Measurements from ENCODE around the gene FAM236A.
"Not testable (repeated sequence)": the region's sequence is repeated elsewhere in the genome, so short reads cannot be mapped to it uniquely, and the experiment has no call there.

FAM236A gene

DNA sequence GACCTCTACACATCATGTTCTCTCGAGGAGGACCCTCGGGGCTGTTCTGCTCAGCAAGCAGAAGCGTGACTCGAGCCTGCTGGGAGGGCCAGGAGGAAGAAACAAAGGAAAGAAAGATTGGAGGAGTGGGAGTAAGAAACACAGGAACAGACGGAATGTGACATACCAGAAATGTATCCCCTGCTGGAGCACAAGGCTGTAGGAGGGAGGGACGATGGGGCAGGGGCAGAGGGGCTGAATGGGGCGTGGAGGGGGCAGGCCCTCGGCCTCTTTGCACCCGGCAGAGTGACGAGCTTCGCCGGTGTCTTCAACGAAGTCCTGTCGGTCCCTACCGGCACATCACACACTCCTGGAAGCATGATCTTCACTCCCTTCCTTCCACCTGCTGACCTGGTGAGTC, at the start of gene FAM236A:
TSS of gene FAM236A (plus strand) at position 301 of the 400 bp plus-strand sequence. CDS start at position 358, 57 bp downstream.
- CTCF ChIA-PET; POLR2A ChIA-PET; DNase-seq (ENCODE audit: extremely low spot score): not testable (repeated sequence)

GRCh38 chrX:72889740-72890139, 48.3 kb upstream of the FAM236A start:
- CTCF ChIA-PET; POLR2A ChIA-PET; DNase-seq (ENCODE audit: extremely low spot score): not testable (repeated sequence)

GRCh38 chrX:72912315-72912714, 25.7 kb upstream of the FAM236A start, which contains the start of gene FAM236C:
TSS of gene FAM236C (plus strand) at chrX:72912615. CDS start at chrX:72912715, 100 bp downstream.
- DNase-seq (ENCODE audit: extremely low spot score); CTCF ChIA-PET; POLR2A ChIA-PET: not testable (repeated sequence)

- POLR2A ChIA-PET; DNase-seq (ENCODE audit: extremely low spot score); CTCF ChIA-PET: not testable (repeated sequence)
Measured at GRCh38 chrX:72916096-72916495, 21.9 kb upstream of the FAM236A start.

GRCh38 chrX:72932283-72932682, 5.7 kb upstream of the FAM236A start:
- CTCF ChIA-PET; POLR2A ChIA-PET; DNase-seq (ENCODE audit: extremely low spot score): not testable (repeated sequence)

DNA sequence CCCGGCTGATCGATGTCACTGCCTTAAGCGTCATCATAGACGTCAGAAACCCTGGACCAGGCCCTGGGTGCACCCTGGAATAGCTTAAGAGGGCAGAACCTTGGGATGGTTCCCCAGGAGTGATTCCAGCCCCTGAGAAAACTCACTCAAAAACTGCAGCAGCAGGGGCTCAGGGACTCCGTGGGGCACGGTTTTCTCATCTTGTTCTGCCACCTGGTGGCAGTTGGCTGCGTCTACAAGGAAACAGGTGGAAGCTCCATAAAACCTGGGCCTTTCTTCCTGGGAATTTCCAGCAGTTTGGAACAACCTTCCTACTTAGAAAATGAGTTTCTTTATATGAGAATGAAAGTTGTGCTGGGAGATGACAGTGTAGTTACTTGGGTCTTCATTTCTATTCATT, 1.6 kb upstream of the FAM236A start:
- POLR2A ChIA-PET; DNase-seq (ENCODE audit: extremely low spot score); CTCF ChIA-PET: not testable (repeated sequence)

DNA sequence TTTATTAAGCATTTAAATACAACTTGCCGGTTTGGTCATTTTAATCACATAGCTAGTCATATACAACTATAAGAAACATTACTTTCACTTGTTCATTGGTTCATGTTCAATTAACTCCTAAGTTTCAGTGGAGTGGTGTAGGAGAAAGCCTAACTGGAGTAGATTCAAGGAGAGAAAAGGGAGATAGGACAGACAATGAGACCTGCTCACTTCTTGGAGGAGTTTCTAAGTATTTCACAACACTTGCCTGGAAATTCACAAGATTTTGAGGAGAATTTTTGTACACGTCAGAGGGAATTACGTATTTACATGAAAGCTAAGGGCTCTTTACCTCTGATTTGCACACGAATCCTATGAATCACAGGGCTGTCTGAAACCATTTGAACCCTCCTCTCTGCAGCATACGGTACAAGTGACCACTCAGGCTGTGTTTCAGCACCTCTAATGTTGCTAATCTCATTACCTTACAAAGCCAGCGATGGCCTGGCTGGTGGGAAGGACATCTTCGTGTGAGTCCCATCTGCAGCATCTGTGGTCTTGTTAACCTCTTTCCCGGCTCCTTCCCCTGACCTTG, 1.0 kb upstream of the FAM236A start:
- CTCF ChIA-PET; DNase-seq (ENCODE audit: extremely low spot score); POLR2A ChIA-PET: not testable (repeated sequence)

- DNase-seq (ENCODE audit: extremely low spot score); CTCF ChIA-PET; POLR2A ChIA-PET: not testable (repeated sequence)
Measured at GRCh38 chrX:72942272-72942671, 4.3 kb downstream of the FAM236A start.

GRCh38 chrX:72943035-72943818, 5.2 kb downstream of the FAM236A start:
- POLR2A ChIA-PET; DNase-seq (ENCODE audit: extremely low spot score); CTCF ChIA-PET: not testable (repeated sequence)

- CTCF ChIA-PET; DNase-seq (ENCODE audit: extremely low spot score); POLR2A ChIA-PET: not testable (repeated sequence)
Measured at GRCh38 chrX:72943819-72944169, 5.8 kb downstream of the FAM236A start, which contains the start of gene DMRTC1. TSS of gene DMRTC1 (minus strand) at chrX:72943837. CDS start at chrX:72875694, 68,143 bp downstream.

DNA sequence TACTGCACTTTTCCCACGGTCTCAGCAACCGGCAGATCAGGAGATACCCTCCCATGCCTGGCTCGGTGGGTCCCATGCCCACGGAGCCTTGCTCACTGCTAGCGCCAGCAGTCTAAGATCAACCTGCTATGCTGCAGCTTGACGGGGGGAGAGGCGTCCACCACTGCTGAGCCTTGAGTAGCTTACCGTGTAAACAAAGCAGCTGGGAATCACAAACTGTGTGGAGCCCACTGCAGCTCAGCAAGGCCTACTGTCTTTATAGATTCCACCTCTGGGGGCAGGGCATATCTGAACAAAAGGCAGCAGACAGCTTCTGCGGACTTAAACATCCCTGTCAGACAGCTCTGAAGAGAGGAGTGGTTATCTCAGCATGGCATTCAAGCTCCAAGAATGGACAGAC, 22.0 kb downstream of the FAM236A start:
- CTCF ChIA-PET, POLR2A ChIA-PET: not testable (repeated sequence)

DNA sequence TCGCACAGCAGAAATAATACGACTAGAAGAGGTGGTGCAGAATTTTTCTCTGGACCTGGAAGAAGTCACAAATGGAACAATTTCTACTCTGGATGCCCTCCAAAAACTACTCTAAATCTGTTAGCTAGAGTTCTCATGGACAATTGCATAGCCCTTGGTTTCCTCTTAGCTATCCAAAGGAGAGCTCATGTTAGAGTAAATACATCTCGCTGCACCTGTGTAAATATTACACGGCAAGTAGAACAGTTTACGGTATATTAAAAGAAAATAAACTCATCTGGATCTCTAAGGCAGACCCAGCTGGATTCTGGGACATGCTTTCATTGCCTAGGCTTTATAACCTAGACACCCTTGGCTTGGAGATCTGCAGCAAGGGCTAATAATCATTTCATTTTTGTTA, 33.9 kb downstream of the FAM236A start:
- CTCF ChIA-PET; DNase-seq (ENCODE audit: extremely low spot score); POLR2A ChIA-PET: not testable (repeated sequence)

More for the DNA sequence above, 22.0 kb downstream of the FAM236A start:
- DNase-seq (ENCODE audit: extremely low spot score) = not testable (repeated sequence)

DNA sequence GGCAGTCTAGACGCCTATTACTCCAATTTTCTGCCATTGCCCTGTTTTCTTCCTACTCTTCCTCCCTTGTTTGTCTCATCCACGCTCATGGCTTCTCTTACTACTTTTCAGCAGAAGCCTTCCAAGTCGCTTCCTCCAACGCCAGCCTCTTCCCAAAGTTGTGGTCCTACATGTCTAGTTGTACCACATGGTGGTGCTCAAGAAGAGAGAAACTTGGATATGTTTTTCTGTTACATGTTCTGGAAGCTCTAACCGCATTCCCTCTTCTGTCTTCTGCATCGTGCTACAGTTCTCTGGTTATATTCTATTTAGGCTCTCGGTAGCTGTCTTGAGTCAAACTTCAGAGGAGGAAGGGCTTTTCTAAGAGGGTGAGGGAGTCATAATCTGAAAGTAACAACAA, 36.9 kb downstream of the FAM236A start:
- POLR2A ChIA-PET; CTCF ChIA-PET; DNase-seq (ENCODE audit: extremely low spot score): not testable (repeated sequence)

GRCh38 chrX:72980894-72981469, 43.0 kb downstream of the FAM236A start:
- POLR2A ChIA-PET; CTCF ChIA-PET; DNase-seq (ENCODE audit: extremely low spot score): not testable (repeated sequence)
